ENCODE data around the gene KRT222. TPM values are rescaled to one million over a fixed set of nuclear protein-coding genes. Genes with fewer than 3 reads are reported as not detected.
A peak's percentile ranks its signal among the peaks of the same experiment; 100 is the strongest.

The KRT222 gene
- total RNA-seq, 2 donors from 2014 or later, result not detected

DNA sequence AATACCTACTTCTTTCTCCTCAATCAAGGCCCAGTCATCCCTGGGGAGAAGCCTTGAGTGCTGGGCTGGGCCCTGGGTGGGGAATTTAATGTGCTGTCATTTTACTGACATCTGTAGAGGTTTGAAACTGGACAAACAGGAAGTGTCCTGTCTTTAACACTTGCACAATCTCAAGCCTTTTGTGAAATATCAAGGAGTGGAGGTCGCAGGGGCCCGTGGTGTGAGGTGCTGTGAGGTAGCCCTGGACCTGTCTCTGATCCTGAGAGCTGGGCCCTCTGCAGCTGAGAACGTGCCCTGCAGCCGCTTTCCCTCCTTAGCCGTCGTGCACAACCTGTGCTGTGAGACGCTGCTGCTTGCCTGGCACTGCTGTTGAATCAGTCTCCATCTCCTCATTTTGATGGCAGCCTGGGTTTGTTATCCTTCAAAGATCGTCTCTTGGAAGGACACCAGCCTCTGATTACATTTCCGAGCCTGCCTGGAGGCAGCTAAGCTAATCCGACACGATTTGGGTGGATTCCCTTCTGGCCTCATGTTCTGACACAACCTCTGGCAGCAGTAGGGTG, 47.2 kb downstream of the KRT222 start:
- DNase-seq (no peak), ATAC-seq (no peak)
- H3K27me3 Mint-ChIP-seq, result no peaks in the 10 kb centered on the region
- peak overlapping the region; percentile 24 for H3K27ac Mint-ChIP-seq
- H3K4me3 Mint-ChIP-seq, result no peak overlapping the region
- H3K4me1 Mint-ChIP-seq, result peaks cover 40% of the 10 kb centered on the region
- H3K9me3 ChIP-seq (ENCODE audit: control insufficient read depth, low read length, poor library complexity, severe bottlenecking), result no peaks in the 10 kb centered on the region
- H3K36me3 Mint-ChIP-seq (ENCODE audit: low read depth), result no peaks in the 10 kb centered on the region

DNA sequence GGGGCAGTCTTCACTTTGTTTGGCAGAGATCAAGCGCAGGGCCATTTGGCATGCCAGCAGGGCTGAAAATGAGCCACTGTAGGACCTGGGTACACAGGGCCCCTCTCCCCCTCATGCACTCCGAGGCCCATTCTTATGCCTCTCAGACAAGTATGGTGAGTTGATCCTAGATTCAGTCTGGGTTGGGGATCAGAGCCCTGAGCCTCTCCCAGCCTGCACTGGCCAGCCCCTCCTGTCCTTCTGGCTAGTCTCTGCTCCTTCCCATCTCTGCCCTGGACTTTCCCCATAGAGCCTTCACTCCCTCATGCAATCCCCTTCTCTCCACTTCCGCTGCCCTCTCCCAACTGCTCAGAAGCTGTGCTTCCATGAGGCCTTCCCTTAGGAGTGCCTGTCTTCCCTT, 48.4 kb downstream of the KRT222 start:
- H3K36me3 Mint-ChIP-seq (ENCODE audit: low read depth), result no peaks in the 10 kb centered on the region
- no peaks in the 10 kb centered on the region for H3K9me3 ChIP-seq (ENCODE audit: control insufficient read depth, low read length, poor library complexity, severe bottlenecking)
- ATAC-seq (no peak), DNase-seq (no peak)
- peaks cover 41% of the 10 kb centered on the region for H3K4me1 Mint-ChIP-seq
- H3K27me3 Mint-ChIP-seq, result no peaks in the 10 kb centered on the region
- H3K4me3 Mint-ChIP-seq, result peak overlapping the region; percentile 61
- H3K27ac Mint-ChIP-seq, result peak overlapping the region; percentile 78

DNA sequence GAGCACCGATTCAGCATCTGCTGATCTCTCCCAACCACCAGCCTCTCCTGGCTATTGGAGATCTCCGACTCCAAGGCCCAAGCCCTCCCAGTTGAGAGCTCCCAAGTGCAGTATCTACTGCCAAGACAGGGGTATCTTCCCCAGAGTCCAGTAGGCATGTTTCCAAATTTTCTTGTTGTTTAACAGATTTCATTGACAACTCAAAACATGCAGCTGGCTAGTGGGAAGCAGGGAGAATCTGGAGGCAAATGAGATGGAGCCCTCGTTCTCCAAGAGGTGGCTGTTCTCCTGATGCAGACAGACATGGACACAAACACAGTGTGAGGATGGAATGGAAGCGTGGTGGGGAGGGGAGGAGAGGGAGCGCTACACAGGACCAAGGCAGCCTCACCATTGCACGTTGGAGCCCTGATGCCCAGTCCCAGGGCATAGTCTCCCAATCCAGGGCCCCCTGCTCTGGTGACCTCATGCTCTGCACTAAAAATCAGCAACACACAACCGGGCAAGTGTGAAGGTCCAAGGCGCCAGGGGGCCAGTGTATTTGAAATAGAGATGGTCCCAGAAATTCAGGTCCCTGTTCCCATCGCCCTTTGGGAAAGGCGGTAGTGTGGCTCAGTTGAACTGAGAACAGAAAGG, 49.0 kb downstream of the KRT222 start:
- Mint-ChIP-seq H3K4me1 (peaks cover 44% of the 10 kb centered on the region), H3K27ac (peak overlapping the region; percentile 100), H3K27me3 (no peaks in the 10 kb centered on the region), H3K4me3 (no peak overlapping the region), H3K36me3 (ENCODE audit: low read depth) (no peaks in the 10 kb centered on the region)
- no peak for DNase-seq
- no peaks in the 10 kb centered on the region for H3K9me3 ChIP-seq (ENCODE audit: control insufficient read depth, low read length, poor library complexity, severe bottlenecking)
- no peak for ATAC-seq

DNA sequence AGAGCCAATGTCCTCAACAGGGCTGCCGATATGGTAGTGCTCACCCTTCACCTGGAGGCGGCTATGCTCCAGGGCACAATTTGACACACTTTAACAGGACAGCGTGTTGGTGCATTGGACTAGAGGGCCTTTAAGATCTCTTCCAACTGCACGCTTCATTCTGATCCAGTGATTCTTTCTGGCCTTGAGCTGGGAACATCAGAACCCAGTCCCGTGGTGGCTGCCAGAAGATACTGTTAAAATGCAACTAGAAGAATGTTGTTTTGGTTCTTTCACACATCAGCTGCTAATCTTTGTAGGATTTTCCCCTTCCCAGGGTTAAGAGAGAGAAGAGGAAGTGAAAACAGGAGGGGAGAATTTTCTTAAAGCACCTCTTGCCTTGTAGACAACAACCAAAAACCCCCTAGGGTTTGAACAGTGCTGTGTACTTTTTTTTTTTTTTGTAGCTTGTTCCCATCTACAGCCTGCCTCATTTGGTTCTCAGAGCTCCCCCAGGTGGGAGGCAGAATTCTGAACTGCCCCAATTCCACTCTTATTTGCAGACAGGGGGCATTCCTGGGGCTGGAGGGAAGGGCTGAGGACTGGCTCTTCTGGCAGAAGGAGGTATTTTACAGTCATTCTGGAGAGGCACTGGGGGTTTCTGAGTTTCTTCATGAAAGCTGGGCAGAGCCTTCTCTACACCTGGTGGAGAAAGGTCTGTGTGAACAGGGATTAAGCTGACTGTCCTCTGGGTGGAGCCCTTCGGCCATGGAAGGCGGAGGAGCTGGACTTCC, 49.7 kb downstream of the KRT222 start:
- H3K36me3 Mint-ChIP-seq (ENCODE audit: low read depth), result no peaks in the 10 kb centered on the region
- peaks cover 49% of the 10 kb centered on the region for H3K4me1 Mint-ChIP-seq
- H3K4me3 Mint-ChIP-seq, result peak overlapping the region; percentile 64
- peak in 2 of 3 donors; percentile 45 to 46 for DNase-seq
- H3K27ac Mint-ChIP-seq, result peak overlapping the region; percentile 100
- no peaks in the 10 kb centered on the region for H3K27me3 Mint-ChIP-seq
- no peaks in the 10 kb centered on the region for H3K9me3 ChIP-seq (ENCODE audit: control insufficient read depth, low read length, poor library complexity, severe bottlenecking)
- peak; percentile 69 for ATAC-seq

GRCh38 chr17:40614431-40615067, 50.4 kb downstream of the KRT222 start:
- peak overlapping the region; percentile 64 for H3K4me3 Mint-ChIP-seq
- no peaks in the 10 kb centered on the region for H3K36me3 Mint-ChIP-seq (ENCODE audit: low read depth)
- H3K4me1 Mint-ChIP-seq, result peaks cover 49% of the 10 kb centered on the region

GRCh38 chr17:40613467-40614154, 51.4 kb downstream of the KRT222 start:
- DNase-seq (no peak), ATAC-seq (no peak)
- Mint-ChIP-seq H3K36me3 (ENCODE audit: low read depth) (no peaks in the 10 kb centered on the region), H3K4me1 (peaks cover 51% of the 10 kb centered on the region), H3K27me3 (no peaks in the 10 kb centered on the region), H3K4me3 (peak overlapping the region; percentile 87), H3K27ac (peak overlapping the region; percentile 100)
- H3K9me3 ChIP-seq (ENCODE audit: control insufficient read depth, low read length, poor library complexity, severe bottlenecking), result no peaks in the 10 kb centered on the region

More at GRCh38 chr17:40614431-40615067, 50.4 kb downstream of the KRT222 start:
- DNase-seq (no peak), ATAC-seq (no peak)
- Mint-ChIP-seq H3K27ac (peak overlapping the region; percentile 100), H3K27me3 (no peaks in the 10 kb centered on the region)
- H3K9me3 ChIP-seq (ENCODE audit: control insufficient read depth, low read length, poor library complexity, severe bottlenecking), result no peaks in the 10 kb centered on the region

GRCh38 chr17:40612599-40613244, 52.3 kb downstream of the KRT222 start:
- H3K27ac Mint-ChIP-seq, result peak overlapping the region; percentile 100
- peak; percentile 56 for ATAC-seq

DNA sequence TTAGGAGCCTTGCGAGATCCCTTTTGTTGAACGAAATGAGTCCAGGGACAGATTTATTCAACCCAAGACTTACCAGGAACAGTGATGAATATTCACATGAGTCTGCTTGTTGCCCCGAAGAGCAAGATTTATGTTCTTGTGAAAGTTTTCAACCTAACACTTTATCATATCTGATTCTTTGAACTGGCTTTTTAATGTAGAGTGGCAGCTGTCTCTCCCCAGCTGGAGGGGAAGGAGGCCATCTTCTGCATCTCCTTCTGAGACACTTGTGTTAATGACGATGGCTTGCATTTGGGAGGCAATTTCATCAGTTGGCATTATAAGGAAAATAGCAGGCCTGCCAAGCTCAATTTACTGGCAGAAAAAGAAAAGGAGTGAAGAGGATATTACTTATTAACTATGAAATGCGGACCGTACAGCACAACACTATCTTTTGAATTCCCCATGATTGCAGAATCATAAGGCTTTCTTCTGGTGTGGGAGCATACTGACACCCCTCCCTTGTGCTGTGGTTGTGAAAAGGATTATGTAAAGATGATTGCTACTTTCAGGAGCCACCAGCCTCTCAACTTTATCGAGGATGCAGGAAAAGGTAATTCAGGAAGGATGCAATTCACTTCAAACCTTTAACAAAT, 53.0 kb downstream of the KRT222 start:
- DNase-seq (no peak), ATAC-seq (no peak)
- H3K9me3 ChIP-seq (ENCODE audit: control insufficient read depth, low read length, poor library complexity, severe bottlenecking), result no peaks in the 10 kb centered on the region
- no peaks in the 10 kb centered on the region for H3K36me3 Mint-ChIP-seq (ENCODE audit: low read depth)
- H3K4me3 Mint-ChIP-seq, result no peak overlapping the region
- no peaks in the 10 kb centered on the region for H3K27me3 Mint-ChIP-seq
- H3K4me1 Mint-ChIP-seq, result peaks cover 66% of the 10 kb centered on the region
- peak overlapping the region; percentile 100 for H3K27ac Mint-ChIP-seq

More at GRCh38 chr17:40612599-40613244, 52.3 kb downstream of the KRT222 start:
- Mint-ChIP-seq H3K36me3 (ENCODE audit: low read depth) (no peaks in the 10 kb centered on the region), H3K27me3 (no peaks in the 10 kb centered on the region), H3K4me3 (peak overlapping the region; percentile 87), H3K4me1 (peaks cover 59% of the 10 kb centered on the region)
- peak; percentile 41 to 79 (median 59) for DNase-seq
- H3K9me3 ChIP-seq (ENCODE audit: control insufficient read depth, low read length, poor library complexity, severe bottlenecking), result no peaks in the 10 kb centered on the region

GRCh38 chr17:40610359-40610758, 54.6 kb downstream of the KRT222 start:
- ATAC-seq (no peak), DNase-seq (no peak)
- Mint-ChIP-seq H3K4me3 (no peak overlapping the region), H3K4me1 (peaks cover 64% of the 10 kb centered on the region), H3K27ac (peak overlapping the region; percentile 100), H3K36me3 (ENCODE audit: low read depth) (no peaks in the 10 kb centered on the region), H3K27me3 (no peaks in the 10 kb centered on the region)
- no peaks in the 10 kb centered on the region for H3K9me3 ChIP-seq (ENCODE audit: control insufficient read depth, low read length, poor library complexity, severe bottlenecking)

DNA sequence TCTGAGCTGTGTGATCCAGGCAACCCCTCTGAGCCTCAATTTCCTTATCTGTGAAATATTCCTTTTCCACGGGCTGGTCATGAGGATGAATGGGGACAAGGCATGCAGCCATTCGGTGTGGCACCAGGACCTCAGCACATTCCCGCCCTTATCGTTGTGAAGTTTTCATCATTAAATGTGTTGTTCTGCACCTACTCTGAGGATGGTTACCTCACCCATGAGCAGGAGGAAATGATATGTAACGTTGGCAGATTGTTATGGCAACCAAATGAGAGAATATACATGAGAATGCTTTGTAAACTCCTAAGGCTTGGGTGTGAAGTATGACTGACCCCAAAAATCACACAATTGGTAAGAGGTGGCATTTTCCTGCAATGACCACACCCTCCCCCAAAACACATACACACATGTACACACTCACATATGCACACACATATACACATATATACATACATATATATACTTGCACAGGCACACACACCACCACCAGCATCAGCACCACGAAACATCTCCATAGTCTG, 56.9 kb downstream of the KRT222 start:
- Mint-ChIP-seq H3K4me1 (peaks cover 66% of the 10 kb centered on the region), H3K4me3 (peak overlapping the region; percentile 85), H3K27me3 (no peaks in the 10 kb centered on the region), H3K36me3 (ENCODE audit: low read depth) (no peaks in the 10 kb centered on the region), H3K27ac (peak overlapping the region; percentile 100)
- no peaks in the 10 kb centered on the region for H3K9me3 ChIP-seq (ENCODE audit: control insufficient read depth, low read length, poor library complexity, severe bottlenecking)
- DNase-seq, result peak in 1 of 3 donors; percentile 34
- ATAC-seq, result peak; percentile 73

DNA sequence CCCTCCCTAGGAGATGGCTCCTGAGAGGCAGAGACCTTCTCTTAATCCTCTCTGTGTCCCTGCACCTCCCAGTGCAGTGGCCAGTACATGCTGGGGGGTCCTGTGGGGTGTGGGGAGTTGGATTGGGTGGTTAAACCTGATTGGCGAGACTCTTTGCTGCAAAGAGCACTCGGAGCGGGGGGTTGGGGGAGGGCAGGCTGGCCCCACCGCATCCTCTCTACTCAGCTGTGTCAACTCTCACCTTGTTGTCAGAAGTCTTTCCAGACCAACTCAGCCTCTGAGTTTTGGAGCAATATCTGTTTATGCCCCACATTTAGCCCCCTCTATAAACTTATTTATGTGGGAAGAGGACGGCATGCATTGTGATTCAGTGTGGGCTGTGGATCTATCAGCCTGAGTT, 57.3 kb downstream of the KRT222 start:
- Mint-ChIP-seq H3K27ac (peak overlapping the region; percentile 100), H3K36me3 (ENCODE audit: low read depth) (peaks cover 2% of the 10 kb centered on the region), H3K27me3 (no peaks in the 10 kb centered on the region), H3K4me1 (peaks cover 68% of the 10 kb centered on the region), H3K4me3 (peak overlapping the region; percentile 85)
- peak; percentile 57 for ATAC-seq
- no peaks in the 10 kb centered on the region for H3K9me3 ChIP-seq (ENCODE audit: control insufficient read depth, low read length, poor library complexity, severe bottlenecking)
- DNase-seq, result peak in 1 of 3 donors; percentile 41

All from T-helper 17 cell (primary cell).